GM12878 (cell line): Measurements from ENCODE around the gene TRPC4. TPM values are rescaled to one million over a fixed set of nuclear protein-coding genes. Genes with fewer than 3 reads are reported as not detected.

ENCODE experiments used
- ATAC-seq: fragments of 200-7000 bp; cut with Tn5 transposase; 3 replicates; pipeline ENCODE4 v1.9.1; 2020; ENCODE audit warnings: mild to moderate bottlenecking, moderate library complexity
- BruUV-seq: library from RNA; stranded (reverse); fragments of 400-500 nt; replicated peaks from 2 replicates; lab custom pipeline; 2021; lab: Mats Ljungman, UMichigan
- CTCF ChIA-PET: fragments of 300-600 bp; sonication (Branson Sonifier 250); formaldehyde crosslinking; extraction: SDS; loops from one replicate; lab custom pipeline; 2021; ENCODE audit warnings: inconsistent platforms; lab: Yijun Ruan, JAX
- POLR2A ChIA-PET: fragments of 350-600 bp; formaldehyde crosslinking; extraction: SDS; loops from one replicate; lab custom pipeline; 2021; ENCODE audit warnings: inconsistent platforms; lab: Charles Lee
- RAD21 ChIA-PET: fragments of 300-600 bp; sonication (Branson Sonifier 250); formaldehyde crosslinking; loops from one replicate; lab custom pipeline; 2023; ENCODE audit warnings: antibody characterized with exemption; ENCODE audit not compliant: unreplicated experiment; lab: Charles Lee
- SMC1A ChIA-PET: fragments of 300-600 bp; sonication (Branson Sonifier 250); formaldehyde crosslinking; loops from one replicate; lab custom pipeline; 2023; ENCODE audit not compliant: unreplicated experiment, uncharacterized antibody; lab: Charles Lee
- DNase-seq: peaks from one replicate; pipeline ENCODE4 v3.0.0-alpha.2; 2011; ENCODE audit warnings: low read depth, low spot score
- FAIRE-seq: peaks from 3 replicates; lab custom pipeline; 2011; peaks lifted over from hg19 to GRCh38; lab: Jason Lieb, UNC
- H2AFZ ChIP-seq: 2 replicates; pipeline ENCODE4 v1.6.0; 2011; ENCODE audit warnings: low read depth, low read length, control low read depth; ENCODE audit not compliant: control insufficient read depth
- H3K27ac ChIP-seq: 2 replicates; pipeline ENCODE4 v1.5.1; 2011; ENCODE audit warnings: control low read depth; ENCODE audit not compliant: control insufficient read depth, insufficient read depth
- H3K27me3 ChIP-seq, 2 experiments: replicated peaks in 1 of 2; 2 replicates each; pipeline versions ENCODE4 v1.6.0 to v1.6.1; 2011; ENCODE audit warnings: low read length in 1 of 2; ENCODE audit not compliant: control insufficient read depth in 2 of 2, insufficient read depth in 2 of 2
- H3K36me3 ChIP-seq, 2 experiments: 2 replicates each; pipeline ENCODE4 v1.5.1; 2011; ENCODE audit warnings: low read length in 1 of 2; ENCODE audit not compliant: control insufficient read depth in 2 of 2, insufficient read depth in 2 of 2
- H3K4me1 ChIP-seq: 2 replicates; pipeline ENCODE4 v1.6.1; 2011; ENCODE audit warnings: mild to moderate bottlenecking, low read length, moderate library complexity, mixed read lengths; ENCODE audit not compliant: control insufficient read depth, insufficient read depth
- H3K4me2 ChIP-seq: 2 replicates; pipeline ENCODE4 v1.6.0; 2011; ENCODE audit warnings: control low read depth; ENCODE audit not compliant: control insufficient read depth, insufficient read depth
- H3K4me3 ChIP-seq: fragments of 200-600 bp; sonication (generic); 2 replicates; pipeline ENCODE4 v1.5.1; 2016
- H3K79me2 ChIP-seq: 2 replicates; pipeline ENCODE4 v1.6.0; 2011; ENCODE audit warnings: low read length; ENCODE audit not compliant: control insufficient read depth, insufficient read depth
- H3K9ac ChIP-seq: 2 replicates; pipeline ENCODE4 v1.8.0; 2011; ENCODE audit warnings: low read length, control low read depth, mixed read lengths; ENCODE audit not compliant: control insufficient read depth, insufficient read depth
- H3K9me3 ChIP-seq: replicated peaks from 3 replicates; pipeline ENCODE4 v1.5.1; 2011; ENCODE audit warnings: mild to moderate bottlenecking, low read length; ENCODE audit not compliant: control insufficient read depth, insufficient read depth
- H4K20me1 ChIP-seq: 2 replicates; pipeline ENCODE4 v1.6.0; 2011; ENCODE audit not compliant: control insufficient read depth, insufficient read depth
- E4F1 ChIP-seq: fragments of 450-650 bp; IDR thresholded peaks from 2 replicates; pipeline ENCODE4 v1.6.1; 2018; ENCODE audit warnings: borderline replicate concordance, mild to moderate bottlenecking; ENCODE audit not compliant: partially characterized antibody
- ETV6 ChIP-seq, 2 experiments: fragments of 450-650 bp in 1 of 2; IDR thresholded peaks in 1 of 2; conservative IDR thresholded peaks in 1 of 2; 2 replicates each; pipeline ENCODE4 v1.6.1; 2014; ENCODE audit warnings: antibody characterized with exemption in 1 of 2, borderline replicate concordance in 1 of 2, low read depth in 1 of 2, mild to moderate bottlenecking in 1 of 2, moderate library complexity in 1 of 2
- HSF1 ChIP-seq: fragments of 150-350 bp; IDR thresholded peaks from 2 replicates; pipeline ENCODE4 v1.6.1; 2014; ENCODE audit warnings: mild to moderate bottlenecking, low read depth, low read length
- IRF5 ChIP-seq: fragments of 450-650 bp; IDR thresholded peaks from 2 replicates; pipeline ENCODE4 v1.6.1; 2017; ENCODE audit warnings: borderline replicate concordance
- KLF5 ChIP-seq: fragments of 450-650 bp; IDR thresholded peaks from 2 replicates; pipeline ENCODE4 v1.6.1; 2014; ENCODE audit warnings: mild to moderate bottlenecking; ENCODE audit not compliant: partially characterized antibody
- LARP7 ChIP-seq: fragments of 450-650 bp; IDR thresholded peaks from 2 replicates; pipeline ENCODE4 v1.6.1; 2017; ENCODE audit warnings: mild to moderate bottlenecking
- NFXL1 ChIP-seq: fragments of 450-650 bp; IDR thresholded peaks from 2 replicates; pipeline ENCODE4 v1.6.1; 2017; ENCODE audit warnings: antibody characterized with exemption, mild to moderate bottlenecking, borderline replicate concordance
- RAD51 ChIP-seq: fragments of 450-650 bp; IDR thresholded peaks from 2 replicates; pipeline ENCODE4 v1.6.1; 2016; ENCODE audit warnings: moderate library complexity, mild to moderate bottlenecking, inconsistent platforms
- RB1 ChIP-seq: fragments of 450-650 bp; formaldehyde crosslinking; IDR thresholded peaks from 2 replicates; pipeline ENCODE4 v1.6.1; 2017; ENCODE audit warnings: mild to moderate bottlenecking, borderline replicate concordance
- SMAD5 ChIP-seq: IDR thresholded peaks from 2 replicates; pipeline ENCODE4 v1.6.1; 2016; ENCODE audit warnings: antibody characterized with exemption, low read depth
- TCF3 ChIP-seq: IDR thresholded peaks from 2 replicates; pipeline ENCODE4 v1.6.1; 2012; ENCODE audit warnings: low read depth, mild to moderate bottlenecking, low read length, borderline replicate concordance; ENCODE audit not compliant: insufficient read depth
- ZBTB40 ChIP-seq: fragments of 450-650 bp; IDR thresholded peaks from 2 replicates; pipeline ENCODE4 v1.6.1; 2016; ENCODE audit warnings: mild to moderate bottlenecking, moderate library complexity, borderline replicate concordance
- WGBS: methylation state at CpG from one replicate; pipeline ENCODE4 v1.1.6; 2016; ENCODE audit warnings: low lambda C conversion rate; ENCODE audit not compliant: insufficient replicate concordance, insufficient coverage; ENCODE audit errors: missing lambda C conversion rate; 5-methylcytosine and 5-hydroxymethylcytosine counted together
- in situ Hi-C: fragments of 300-500 bp; cut with MboI; formaldehyde crosslinking; loops from 9 replicates; pipeline ENCODE4 v1.14.3; 2018; ENCODE audit warnings: mixed read lengths
- intact Hi-C: fragments of 100-400 bp; cut with micrococcal nuclease; formaldehyde crosslinking; loops from one replicate; pipeline ENCODE4 v1.14.2; 2022; ENCODE audit not compliant: unreplicated experiment
- polyA plus RNA-seq, 11 experiments: library from polyadenylated mRNA; depleted of rRNA in 4 of 11; unstranded in 6 of 11; stranded (reverse) in 5 of 11; fragments of >200 nt; fragmentation: Nextera tagmentation in 4 of 11; fragmentation: Illumina TruSeq in 1 of 11; extraction: Ambion mirVana in 4 of 11; extraction: Trizol in 1 of 11; gene quantifications; 1 replicate in 1 of 11; 2 replicates in 10 of 11; pipeline versions ENCODE4 v1.2.1 to v1.2.3, GENCODE V29; 2011 to 2016; ENCODE audit warnings: inconsistent platforms in 2 of 11, missing spikeins in 2 of 11, low read depth in 1 of 11
- total RNA-seq, 4 experiments: library from RNA; depleted of rRNA in 3 of 4; stranded (reverse); fragments of >200 nt in 3 of 4; fragmentation: Illumina TruSeq in 1 of 4; extraction: Trizol in 1 of 4; gene quantifications; 2 replicates each; pipeline versions ENCODE4 v1.2.1 to v1.2.3, GENCODE V29; 2013 to 2021

TRPC4 gene
- total and polyA plus RNA-seq, 10 of the 15 experiments (the other 5 are each of a cell fraction or from before 2014, with no cell fraction given) = not detected

GRCh38 chr13:37681281-37682032 lies 188.1 kb downstream of the TRPC4 start:
- intact Hi-C loops = no loop called here
- H3K4me2 ChIP-seq = no peak overlapping the region
- FAIRE-seq = no peak

More at GRCh38 chr13:37681281-37682032, 188.1 kb downstream of the TRPC4 start:
- POLR2A ChIA-PET = no interaction called here
- RAD21 ChIA-PET = no interaction called here
- Histone ChIP-seq H3K4me3 (no peak overlapping the region), H3K9me3 (no peaks in the 10 kb centered on the region), H3K36me3 (no peaks in the 10 kb centered on the region), H3K4me1 (no peaks in the 10 kb centered on the region), H3K9ac (no peak overlapping the region), H4K20me1 (no peaks in the 10 kb centered on the region), H3K27ac (no peak overlapping the region), H3K79me2 (no peaks in the 10 kb centered on the region), H2AFZ (no peak overlapping the region), H3K27me3 (no peaks in the 10 kb centered on the region)
- TF ChIP-seq RAD51 = no peak
- TF ChIP-seq E4F1 = no peak
- TF ChIP-seq NFXL1 = no peak
- no peak for TF ChIP-seq ETV6 (conservative IDR thresholded peaks at IDR 0.05 in 1 of 2, IDR thresholded peaks at IDR 0.05 in 1 of 2; ENCODE audit: borderline replicate concordance in 1 of 2, low read depth in 1 of 2)
- TF ChIP-seq IRF5 = no peak
- TF ChIP-seq SMAD5 = no peak
- no peak for TF ChIP-seq ZBTB40
- TF ChIP-seq RB1 = no peak
- no peak for TF ChIP-seq LARP7
- no peak for TF ChIP-seq KLF5
- no peak for TF ChIP-seq TCF3
- TF ChIP-seq HSF1 = no peak
- ATAC-seq = no peak
- BruUV-seq = no TSS peak
- in situ Hi-C loops = no loop called here
- CTCF ChIA-PET = no interaction called here
- SMC1A ChIA-PET = no interaction called here
- WGBS = 18% methylated on average over 6 of the region's 6 CpGs
- DNase-seq = no peak
